H1 (cell line): Measurements from ENCODE around the gene SLC43A3. TPM values are rescaled to one million over a fixed set of nuclear protein-coding genes. Genes with fewer than 3 reads are reported as not detected.
"Not testable (repeated sequence)": the region's sequence is repeated elsewhere in the genome, so short reads cannot be mapped to it uniquely, and the experiment has no call there.

Experiments used
- CTCF ChIA-PET: fragments of 300-600 bp; sonication (Branson Sonifier 250); formaldehyde crosslinking; loops from one replicate; lab custom pipeline; 2021; ENCODE audit not compliant: partially characterized antibody; lab: Charles Lee
- POLR2A ChIA-PET: fragments of 300-600 bp; sonication (Branson Sonifier 250); formaldehyde crosslinking; loops from one replicate; lab custom pipeline; 2021; ENCODE audit warnings: inconsistent platforms; ENCODE audit not compliant: partially characterized antibody; lab: Charles Lee
- DNase-seq, 2 experiments: peaks; one replicate each; pipeline versions ENCODE4 v3.0.0 to v3.0.0-alpha.2; 2010 to 2022; ENCODE audit warnings: low spot score in 2 of 2, low read depth in 1 of 2, mixed read lengths in 1 of 2
- FAIRE-seq: peaks from 2 replicates; lab custom pipeline; 2011; peaks lifted over from hg19 to GRCh38; lab: Jason Lieb, UNC
- H2AFZ ChIP-seq: 2 replicates; pipeline ENCODE4 v1.8.1; 2012; ENCODE audit warnings: low read length, inconsistent platforms
- H2AK5ac ChIP-seq: 2 replicates; pipeline ENCODE4 v1.6.1; 2013; ENCODE audit warnings: low read depth, low read length
- H2BK120ac ChIP-seq: replicated peaks from 2 replicates; pipeline ENCODE3; 2013; ENCODE audit warnings: low read depth, low read length, inconsistent platforms
- H2BK12ac ChIP-seq: 2 replicates; pipeline ENCODE4 v1.6.1; 2013; ENCODE audit warnings: low read depth, low read length
- H2BK15ac ChIP-seq: 2 replicates; pipeline ENCODE4 v1.6.1; 2013; ENCODE audit warnings: low read length
- H2BK20ac ChIP-seq: 2 replicates; pipeline ENCODE4 v1.6.1; 2013; ENCODE audit warnings: low read length
- H2BK5ac ChIP-seq: 2 replicates; pipeline ENCODE4 v1.6.1; 2013; ENCODE audit warnings: low read depth, low read length
- H3K14ac ChIP-seq: 2 replicates; pipeline ENCODE4 v1.6.1; 2013; ENCODE audit warnings: inconsistent platforms; ENCODE audit not compliant: insufficient read length
- H3K18ac ChIP-seq: 2 replicates; pipeline ENCODE4 v1.6.1; 2013; ENCODE audit warnings: low read length; ENCODE audit errors: extremely low read depth
- H3K23ac ChIP-seq: 2 replicates; pipeline ENCODE4 v1.6.1; 2013; ENCODE audit warnings: inconsistent platforms; ENCODE audit not compliant: insufficient read length
- H3K23me2 ChIP-seq: 2 replicates; pipeline ENCODE4 v1.6.1; 2013; ENCODE audit warnings: low read depth, low read length
- H3K27ac ChIP-seq: 2 replicates; pipeline ENCODE4 v1.6.1; 2011; ENCODE audit warnings: low read depth, low read length, inconsistent platforms
- H3K27me3 ChIP-seq, 4 experiments: replicated peaks in 1 of 4; 1 replicate in 1 of 4; 2 replicates in 3 of 4; pipeline versions ENCODE4 v1.6.1 to v1.8.1; 2011 to 2013; ENCODE audit warnings: low read length in 3 of 4, mild to moderate bottlenecking in 3 of 4, inconsistent platforms in 2 of 4, mixed read lengths in 2 of 4, moderate library complexity in 1 of 4; ENCODE audit not compliant: control insufficient read depth in 3 of 4, insufficient read depth in 3 of 4; ENCODE audit errors: extremely low read depth in 1 of 4
- H3K36me3 ChIP-seq, 4 experiments: 2 replicates each; pipeline versions ENCODE4 v1.6.1 to v1.8.1; 2011 to 2013; ENCODE audit warnings: mild to moderate bottlenecking in 4 of 4, low read length in 3 of 4, moderate library complexity in 2 of 4, control low read depth in 1 of 4, inconsistent platforms in 1 of 4; ENCODE audit not compliant: insufficient read depth in 4 of 4, control insufficient read depth in 2 of 4
- H3K4ac ChIP-seq: replicated peaks from 2 replicates; pipeline ENCODE3; 2013; ENCODE audit warnings: low read length, low read depth, mixed read lengths, inconsistent platforms; ENCODE audit not compliant: insufficient read length
- H3K4me1 ChIP-seq, 4 experiments: replicated peaks in 1 of 4; 1 replicate in 1 of 4; 2 replicates in 3 of 4; pipeline versions ENCODE4 v1.6.1 to v1.8.1; 2011 to 2013; ENCODE audit warnings: low read length in 3 of 4, inconsistent platforms in 2 of 4, mixed read lengths in 1 of 4; ENCODE audit not compliant: insufficient read depth in 4 of 4, control insufficient read depth in 3 of 4
- H3K4me2 ChIP-seq, 2 experiments: 2 replicates each; pipeline versions ENCODE4 v1.6.1 to v1.8.1; 2011 to 2013; ENCODE audit warnings: low read depth in 2 of 2, low read length in 2 of 2, control low read depth in 1 of 2, inconsistent platforms in 1 of 2, mild to moderate bottlenecking in 1 of 2; ENCODE audit not compliant: insufficient read depth in 1 of 2
- H3K4me3 ChIP-seq, 4 experiments: fragments of 200-600, 300-600 bp in 1 of 4; sonication (generic), shearing (Covaris generic), sonication (Bioruptor Twin) in 1 of 4; 2 replicates each; pipeline versions ENCODE4 v1.5.1 to v1.8.1; 2011 to 2016; ENCODE audit warnings: low read length in 4 of 4, low read depth in 3 of 4, control low read depth in 2 of 4, inconsistent platforms in 2 of 4, mild to moderate bottlenecking in 2 of 4, mixed read lengths in 1 of 4, moderate library complexity in 1 of 4; ENCODE audit not compliant: insufficient read depth in 2 of 4; ENCODE audit errors: extremely low read depth in 1 of 4
- H3K56ac ChIP-seq: replicated peaks from 2 replicates; pipeline ENCODE3; 2013; ENCODE audit warnings: low read depth, mild to moderate bottlenecking, mixed read lengths, low read length, inconsistent platforms; ENCODE audit not compliant: insufficient read length
- H3K79me1 ChIP-seq: 2 replicates; pipeline ENCODE4 v1.6.1; 2013; ENCODE audit warnings: low read depth, low read length, control low read depth
- H3K79me2 ChIP-seq, 2 experiments: 2 replicates each; pipeline versions ENCODE4 v1.6.1 to v1.8.1; 2012 to 2013; ENCODE audit warnings: low read length in 2 of 2, mild to moderate bottlenecking in 2 of 2, inconsistent platforms in 1 of 2; ENCODE audit not compliant: insufficient read depth in 2 of 2, control insufficient read depth in 1 of 2
- H3K9ac ChIP-seq, 4 experiments: replicated peaks in 1 of 4; 1 replicate in 1 of 4; 2 replicates in 3 of 4; pipeline versions ENCODE4 v1.6.1 to v1.8.1; 2011 to 2013; ENCODE audit warnings: low read depth in 3 of 4, low read length in 3 of 4, control low read depth in 2 of 4, mild to moderate bottlenecking in 2 of 4, moderate library complexity in 2 of 4, inconsistent platforms in 1 of 4; ENCODE audit errors: extremely low read depth in 1 of 4
- H3K9me3 ChIP-seq, 2 experiments: 2 replicates each; pipeline versions ENCODE4 v1.6.1 to v1.8.1; 2012 to 2013; ENCODE audit warnings: mild to moderate bottlenecking in 2 of 2, moderate library complexity in 2 of 2, control low read depth in 1 of 2, inconsistent platforms in 1 of 2, low read depth in 1 of 2, low read length in 1 of 2, mixed read lengths in 1 of 2; ENCODE audit not compliant: insufficient read depth in 2 of 2
- H4K20me1 ChIP-seq, 2 experiments: replicated peaks in 1 of 2; 2 replicates each; pipeline versions ENCODE3 to v1.8.1; 2011 to 2013; ENCODE audit warnings: inconsistent platforms in 2 of 2, low read length in 2 of 2, mild to moderate bottlenecking in 1 of 2; ENCODE audit not compliant: insufficient read depth in 2 of 2, control insufficient read depth in 1 of 2
- H4K5ac ChIP-seq: 2 replicates; pipeline ENCODE4 v1.6.1; 2013; ENCODE audit warnings: low read length, low read depth, mixed read lengths, inconsistent platforms; ENCODE audit not compliant: insufficient read length
- H4K8ac ChIP-seq: 2 replicates; pipeline ENCODE4 v1.8.0; 2013; ENCODE audit warnings: mild to moderate bottlenecking, moderate library complexity, low read length, inconsistent platforms; ENCODE audit not compliant: insufficient read depth; ENCODE audit errors: extremely low read depth
- H4K91ac ChIP-seq: replicated peaks from 2 replicates; pipeline ENCODE3; 2013; ENCODE audit warnings: low read length, mixed read lengths, inconsistent platforms; ENCODE audit not compliant: insufficient read length
- BACH1 ChIP-seq: IDR thresholded peaks from 2 replicates; pipeline ENCODE4 v1.6.1; 2012; ENCODE audit warnings: low read length, improper control_type of control experiment
- BRCA1 ChIP-seq: IDR thresholded peaks from 2 replicates; pipeline ENCODE4 v1.6.1; 2012; ENCODE audit warnings: low read depth, low read length, improper control_type of control experiment
- EGR1 ChIP-seq: IDR thresholded peaks from 2 replicates; pipeline ENCODE4 v1.6.1; 2011; ENCODE audit warnings: low read depth, low read length, borderline replicate concordance
- JUN ChIP-seq: IDR thresholded peaks from 2 replicates; pipeline ENCODE4 v1.6.1; 2011; ENCODE audit warnings: low read depth, mild to moderate bottlenecking, improper control_type of control experiment, low read length
- JUND ChIP-seq: IDR thresholded peaks from 2 replicates; pipeline ENCODE4 v1.6.1; 2011; ENCODE audit warnings: mild to moderate bottlenecking, improper control_type of control experiment, low read length
- KDM4A ChIP-seq: IDR thresholded peaks from one replicate; pipeline ENCODE4 v1.7.1; 2012; ENCODE audit warnings: low read depth, mild to moderate bottlenecking, moderate library complexity, low read length, inconsistent platforms; ENCODE audit not compliant: severe bottlenecking
- KDM5A ChIP-seq: fragments of 200-600 bp; IDR thresholded peaks from 2 replicates; pipeline ENCODE4 v1.7.1; 2012; ENCODE audit warnings: mild to moderate bottlenecking, low read length, inconsistent platforms, mixed read lengths
- polyA plus RNA-seq, 7 experiments: library from polyadenylated mRNA; depleted of rRNA in 3 of 7; stranded (reverse) in 5 of 7; unstranded in 2 of 7; fragments of >200 nt in 5 of 7; fragments of 200-250 nt in 2 of 7; gene quantifications; 1 replicate in 5 of 7; 2 replicates in 1 of 7; 4 replicates in 1 of 7; pipeline versions ENCODE4 v1.2.1 to v1.2.3, GENCODE V29; 2011 to 2013; ENCODE audit warnings: missing spikeins in 2 of 7, mixed read lengths in 2 of 7
- total RNA-seq: library from RNA; stranded (reverse); fragmentation: NEBNext Ultra II Directional; extraction: Animal tissue kit (Norgen Biotek cat#: 25700); gene quantifications from 2 replicates; pipeline ENCODE4 v1.2.1, GENCODE V29; 2021
- TF ChIP-seq, protein P1 (sequence below): IDR thresholded peaks from 2 replicates; pipeline ENCODE4 v1.6.1; 2012; ENCODE audit warnings: inconsistent platforms

SLC43A3 gene
- total and polyA plus RNA-seq, 2 of the 8 experiments (the other 6 are each of a cell fraction or from before 2014, with no cell fraction given), result 31.8 to 67.8 TPM

DNA sequence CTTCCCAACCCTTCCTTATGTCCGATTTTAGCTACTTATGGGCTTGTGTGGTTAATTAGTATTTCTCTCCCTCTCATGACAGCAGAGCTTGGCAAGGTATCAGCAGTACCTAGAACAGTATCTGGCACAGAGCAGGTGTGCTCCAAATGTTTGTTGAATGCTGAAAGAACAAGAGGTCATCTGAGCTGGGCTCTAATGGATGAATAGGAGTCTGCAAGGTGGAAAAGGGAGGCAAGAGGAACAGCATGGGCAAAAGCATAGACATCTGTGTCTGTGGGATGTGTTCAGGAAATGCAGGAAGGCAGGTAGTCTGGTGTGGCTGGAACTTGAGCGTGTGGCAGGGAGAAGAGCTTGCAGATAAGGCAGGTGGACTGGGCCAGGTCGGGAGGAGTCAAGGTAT is 65.0 kb downstream of the SLC43A3 start (continued):
- no peak for TF ChIP-seq JUN
- no peak for TF ChIP-seq JUND
- TF ChIP-seq, protein P1, sequence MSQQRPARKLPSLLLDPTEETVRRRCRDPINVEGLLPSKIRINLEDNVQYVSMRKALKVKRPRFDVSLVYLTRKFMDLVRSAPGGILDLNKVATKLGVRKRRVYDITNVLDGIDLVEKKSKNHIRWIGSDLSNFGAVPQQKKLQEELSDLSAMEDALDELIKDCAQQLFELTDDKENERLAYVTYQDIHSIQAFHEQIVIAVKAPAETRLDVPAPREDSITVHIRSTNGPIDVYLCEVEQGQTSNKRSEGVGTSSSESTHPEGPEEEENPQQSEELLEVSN, result no peak
- no peak for TF ChIP-seq BRCA1
- TF ChIP-seq KDM4A, result no peak
- TF ChIP-seq KDM5A, result no peak
- no peak for TF ChIP-seq EGR1
- no peak for TF ChIP-seq BACH1

DNA sequence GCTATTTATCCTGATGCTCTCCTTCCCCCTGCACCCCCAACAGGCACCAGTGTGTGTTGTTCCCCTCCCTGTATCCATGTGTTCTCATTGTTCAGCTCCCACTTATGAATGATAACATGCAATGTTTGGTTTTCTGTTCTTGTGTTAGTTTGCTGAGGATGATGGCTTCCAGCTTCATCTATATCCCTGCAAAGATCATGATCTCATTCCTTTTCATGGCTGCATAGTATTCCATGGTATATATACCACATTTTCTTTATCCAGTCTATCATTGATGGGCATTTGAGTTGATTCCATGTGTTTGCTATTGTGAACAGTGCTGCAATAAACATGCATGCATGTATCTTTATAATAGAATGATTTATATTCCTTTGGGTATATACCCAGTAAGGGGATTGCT is 65.5 kb downstream of the SLC43A3 start:
- POLR2A ChIA-PET, result interaction anchor here (1.0 to 2.9 kb wide), 3 partner anchors 36 to 290 kb away, joined by 3 to 10 read pairs (median 5); partner anchors contain the start of gene TNKS1BP1
- H2AK5ac ChIP-seq, H3K27ac ChIP-seq, H4K5ac ChIP-seq, H3K27me3 ChIP-seq, H2BK15ac ChIP-seq, H3K56ac ChIP-seq, H4K20me1 ChIP-seq, H2BK12ac ChIP-seq, H3K79me2 ChIP-seq, H2AFZ ChIP-seq, H3K9ac ChIP-seq, H3K4me3 ChIP-seq, H3K79me1 ChIP-seq, H3K18ac ChIP-seq, H3K36me3 ChIP-seq, H3K23me2 ChIP-seq, H4K91ac ChIP-seq, DNase-seq, H3K9me3 ChIP-seq, FAIRE-seq, H3K4me2 ChIP-seq, H2BK5ac ChIP-seq, H4K8ac ChIP-seq, H2BK20ac ChIP-seq, H2BK120ac ChIP-seq, H3K23ac ChIP-seq, H3K14ac ChIP-seq, H3K4ac ChIP-seq: not testable (repeated sequence)
- H3K4me1 ChIP-seq, result peaks cover 9 to 23% (median 11%) of the 10 kb centered on the region in 4 experiments
- CTCF ChIA-PET, result interaction anchor here (1.0 to 4.9 kb wide), 7 partner anchors 10 to 166 kb away, joined by 3 to 24 read pairs (median 5); no protein-coding TSS in a partner anchor
